ENCODE results near the gene FOLR1. TPM values are rescaled to one million over a fixed set of nuclear protein-coding genes. Genes with fewer than 3 reads are reported as not detected.

FOLR1 gene
- total RNA-seq, 2 donors from 2014 or later, result 13.8 to 19.3 TPM

GRCh38 chr11:72173291-72173690, 18.6 kb upstream of the FOLR1 start:
- Histone ChIP-seq H3K4me3 (ENCODE audit: low read length) (no peak overlapping the region), H3K27me3 (ENCODE audit: control insufficient read depth, insufficient read depth, low read length, poor library complexity, severe bottlenecking) (no peaks in the 10 kb centered on the region), H3K36me3 (ENCODE audit: control insufficient read depth, insufficient read depth, low read length) (no peaks in the 10 kb centered on the region), H3K27ac (ENCODE audit: low read depth, low read length) (no peak overlapping the region), H3K9me3 (ENCODE audit: control insufficient read depth, low read length) (no peaks in the 10 kb centered on the region), H3K4me1 (ENCODE audit: control insufficient read depth, insufficient read depth, low read length) (no peaks in the 10 kb centered on the region), H3K9ac (ENCODE audit: extremely low read depth, low read length, poor library complexity, severe bottlenecking) (no peak overlapping the region)
- Mint-ChIP-seq H3K4me3 (no peak overlapping the region), H3K4me1 (peaks cover 5% of the 10 kb centered on the region), H3K36me3 (ENCODE audit: low read depth) (no peaks in the 10 kb centered on the region), H3K9me3 (no peaks in the 10 kb centered on the region), H3K27ac (no peak overlapping the region), H3K27me3 (ENCODE audit: insufficient read depth) (peaks cover 18% of the 10 kb centered on the region)
- 92 to 100% methylated on average over 1 to 3 of the region's 3 CpGs for WGBS, 2 experiments (ENCODE audit: insufficient coverage in 1 of 2, insufficient read length in 1 of 2)
- DNase-seq, result no peak
- no peak for TF ChIP-seq CTCF (conservative IDR thresholded peaks at IDR 0.05)

- no peak overlapping the region for H3K27ac ChIP-seq (ENCODE audit: low read depth, low read length)
- H3K4me3 Mint-ChIP-seq, result no peak overlapping the region
- H3K36me3 ChIP-seq (ENCODE audit: control insufficient read depth, insufficient read depth, low read length), result no peaks in the 10 kb centered on the region
- no peaks in the 10 kb centered on the region for H3K36me3 Mint-ChIP-seq (ENCODE audit: low read depth)
- H3K4me3 ChIP-seq (ENCODE audit: low read length), result no peak overlapping the region
- H3K9ac ChIP-seq (ENCODE audit: extremely low read depth, low read length, poor library complexity, severe bottlenecking), result no peak overlapping the region
- no peak for DNase-seq
- H3K27ac Mint-ChIP-seq, result no peak overlapping the region
- peaks cover 21% of the 10 kb centered on the region for H3K27me3 Mint-ChIP-seq (ENCODE audit: insufficient read depth)
- no peaks in the 10 kb centered on the region for H3K4me1 ChIP-seq (ENCODE audit: control insufficient read depth, insufficient read depth, low read length)
- H3K9me3 ChIP-seq (ENCODE audit: control insufficient read depth, low read length), result no peaks in the 10 kb centered on the region
- peaks cover 5% of the 10 kb centered on the region for H3K4me1 Mint-ChIP-seq
- no peak for TF ChIP-seq CTCF (conservative IDR thresholded peaks at IDR 0.05)
- H3K27me3 ChIP-seq (ENCODE audit: control insufficient read depth, insufficient read depth, low read length, poor library complexity, severe bottlenecking), result no peaks in the 10 kb centered on the region
- no peaks in the 10 kb centered on the region for H3K9me3 Mint-ChIP-seq
- WGBS, 2 experiments (ENCODE audit: insufficient coverage in 1 of 2, insufficient read length in 1 of 2), result 90 to 100% methylated on average over 7 to 8 of the region's 8 CpGs
Observed at GRCh38 chr11:72174302-72175070, 17.5 kb upstream of the FOLR1 start.

GRCh38 chr11:72177656-72178055, 14.3 kb upstream of the FOLR1 start:
- DNase-seq, result no peak
- TF ChIP-seq CTCF (conservative IDR thresholded peaks at IDR 0.05), result no peak
- H3K36me3 Mint-ChIP-seq (ENCODE audit: low read depth), result no peaks in the 10 kb centered on the region
- no peak overlapping the region for H3K4me3 Mint-ChIP-seq
- H3K36me3 ChIP-seq (ENCODE audit: control insufficient read depth, insufficient read depth, low read length), result no peaks in the 10 kb centered on the region
- no peak overlapping the region for H3K4me3 ChIP-seq (ENCODE audit: low read length)
- no peaks in the 10 kb centered on the region for H3K9me3 Mint-ChIP-seq
- H3K27me3 Mint-ChIP-seq (ENCODE audit: insufficient read depth), result peaks cover 20% of the 10 kb centered on the region
- no peaks in the 10 kb centered on the region for H3K4me1 ChIP-seq (ENCODE audit: control insufficient read depth, insufficient read depth, low read length)
- H3K27ac ChIP-seq (ENCODE audit: low read depth, low read length), result no peak overlapping the region
- peaks cover 5% of the 10 kb centered on the region for H3K4me1 Mint-ChIP-seq
- no peak overlapping the region for H3K27ac Mint-ChIP-seq
- 90 to 96% methylated on average over 4 to 6 of the region's 6 CpGs for WGBS, 2 experiments (ENCODE audit: insufficient coverage in 1 of 2, insufficient read length in 1 of 2)
- no peak overlapping the region for H3K9ac ChIP-seq (ENCODE audit: extremely low read depth, low read length, poor library complexity, severe bottlenecking)
- no peaks in the 10 kb centered on the region for H3K9me3 ChIP-seq (ENCODE audit: control insufficient read depth, low read length)
- no peaks in the 10 kb centered on the region for H3K27me3 ChIP-seq (ENCODE audit: control insufficient read depth, insufficient read depth, low read length, poor library complexity, severe bottlenecking)
